Stimulated activated CD8-positive, alpha-beta memory T cell treated with anti-CD3 and anti-CD28 coated beads, Interleukin-15, amount 100 ng/mL, for 1 hour (primary cell): ENCODE data around the gene OST4.

Experiments
- DNase-seq: peaks from one replicate; pipeline ENCODE4 v3.0.0-alpha.2; 2020; ENCODE audit warnings: low read depth

OST4 gene

DNA sequence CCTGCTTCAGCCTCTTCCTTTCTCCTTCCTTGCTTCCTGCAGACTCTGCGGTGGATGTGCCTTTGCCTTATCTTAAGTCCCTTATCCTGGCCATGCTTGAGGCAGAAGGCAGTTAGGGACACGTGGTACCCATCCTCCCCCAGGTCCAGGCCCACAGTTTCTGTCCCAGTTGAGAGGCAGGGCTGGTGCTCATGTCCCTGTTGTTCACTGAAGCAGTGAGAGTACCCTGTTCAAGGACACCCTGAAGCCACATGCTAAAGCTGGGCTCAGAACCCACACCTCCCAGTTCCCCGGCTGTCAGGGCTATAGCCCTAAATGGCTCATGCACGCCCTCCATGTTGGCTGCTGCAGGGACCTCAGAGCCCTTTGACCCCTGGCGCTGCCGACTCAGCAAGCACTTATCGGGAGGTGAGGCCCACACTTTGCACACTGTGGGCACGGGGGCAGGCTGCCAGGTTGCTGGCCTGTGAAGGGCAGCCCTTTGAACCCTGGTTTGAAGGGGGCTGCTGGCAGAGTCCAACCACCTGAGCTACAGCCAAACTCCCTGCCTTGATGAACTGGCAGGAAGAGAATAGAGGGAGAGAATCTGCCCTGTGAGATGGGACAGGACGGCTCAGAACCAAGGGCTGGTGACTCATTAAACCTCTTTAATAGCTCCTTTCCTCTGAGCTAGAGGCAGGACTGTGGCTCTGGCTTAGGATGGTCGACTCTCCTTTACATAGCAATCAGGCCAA is 21.4 kb upstream of the OST4 start:
- no peak for DNase-seq

DNA sequence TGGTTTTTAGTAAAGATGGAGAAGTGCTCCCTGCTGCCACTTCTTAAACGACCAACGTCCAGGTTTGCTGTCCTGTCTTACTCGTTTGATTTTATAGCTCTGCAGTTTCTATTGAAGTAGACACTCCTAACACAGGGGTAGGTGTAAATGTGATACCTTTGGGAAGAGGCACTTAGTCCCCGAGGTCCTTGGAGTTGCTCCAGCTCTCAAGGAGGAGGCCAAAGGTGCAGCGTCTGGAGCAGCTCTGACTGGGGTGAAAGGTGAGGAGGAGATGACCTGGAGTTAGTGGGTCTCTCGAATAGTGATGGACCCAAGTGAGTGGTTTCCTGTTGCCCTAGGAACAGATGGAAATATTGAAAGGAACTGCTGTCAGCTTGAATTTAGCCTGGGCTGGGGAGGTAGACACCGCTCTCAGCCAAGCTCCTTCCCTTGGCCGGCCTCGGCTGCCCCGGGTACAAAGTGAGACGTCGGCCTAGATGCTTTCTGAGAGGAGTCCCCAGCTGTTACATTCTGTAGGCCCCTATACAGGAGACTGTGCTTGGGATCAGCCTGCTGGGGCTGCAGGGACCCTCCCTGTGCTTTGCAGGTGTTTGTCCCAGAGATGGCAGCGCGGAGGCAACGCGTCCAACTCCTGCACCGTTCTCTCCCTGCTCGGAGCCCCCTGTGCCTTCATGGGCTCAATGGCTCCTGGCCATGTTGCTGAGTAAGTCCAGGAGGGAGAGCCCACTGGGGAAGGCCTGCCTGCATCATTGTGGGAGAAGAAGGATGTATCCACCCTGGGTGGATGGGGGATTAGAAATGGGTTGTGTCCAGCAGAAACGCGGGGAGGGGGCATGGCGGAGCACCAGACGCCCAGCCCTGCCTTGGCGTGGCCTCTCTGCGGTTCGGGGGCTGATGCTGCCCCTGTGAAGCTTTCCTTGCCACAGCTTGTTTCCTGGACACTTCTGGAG is 20.6 kb upstream of the OST4 start:
- DNase-seq, result no peak

DNA sequence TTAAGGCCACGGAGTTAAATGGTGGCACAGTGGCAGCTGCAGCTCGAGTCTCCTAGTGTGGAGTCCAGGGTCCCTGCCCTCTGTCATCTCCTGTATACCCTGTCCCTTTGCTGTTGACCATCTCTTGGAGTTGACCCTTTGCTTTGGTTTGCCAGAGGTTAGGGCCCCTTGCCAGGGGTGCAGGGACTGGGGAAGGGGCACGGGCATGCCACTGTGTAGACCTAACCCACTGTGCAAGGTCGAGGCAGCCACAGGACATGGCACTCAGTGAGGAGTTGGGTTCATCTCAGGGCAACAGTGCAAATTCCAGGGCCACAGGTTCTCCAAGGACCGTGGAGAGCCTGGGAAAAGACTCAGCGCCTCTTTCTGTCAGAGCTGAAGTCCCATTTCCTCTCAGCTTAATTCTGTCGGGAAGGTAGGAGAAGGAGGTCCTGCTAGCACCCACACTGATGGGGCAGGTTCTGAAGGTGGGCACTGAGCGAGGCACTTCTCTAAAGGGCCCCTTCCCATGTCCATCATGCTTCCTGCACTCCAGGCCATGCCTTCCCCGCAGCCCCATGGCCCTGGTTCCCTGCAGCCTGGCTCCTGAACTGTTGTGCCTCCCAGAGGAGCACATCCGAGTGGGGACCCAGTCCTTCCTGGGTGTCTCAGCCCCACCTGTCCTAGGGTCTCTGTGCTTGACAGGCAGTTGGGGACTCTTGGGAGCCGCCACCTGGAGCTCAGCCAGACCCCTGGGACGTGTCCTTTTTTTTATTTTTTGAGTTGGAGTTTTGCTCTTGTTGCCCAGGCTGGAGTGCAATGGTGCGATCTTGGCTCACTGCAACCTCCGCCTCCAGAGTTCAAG is 17.9 kb upstream of the OST4 start:
- DNase-seq, result no peak

DNA sequence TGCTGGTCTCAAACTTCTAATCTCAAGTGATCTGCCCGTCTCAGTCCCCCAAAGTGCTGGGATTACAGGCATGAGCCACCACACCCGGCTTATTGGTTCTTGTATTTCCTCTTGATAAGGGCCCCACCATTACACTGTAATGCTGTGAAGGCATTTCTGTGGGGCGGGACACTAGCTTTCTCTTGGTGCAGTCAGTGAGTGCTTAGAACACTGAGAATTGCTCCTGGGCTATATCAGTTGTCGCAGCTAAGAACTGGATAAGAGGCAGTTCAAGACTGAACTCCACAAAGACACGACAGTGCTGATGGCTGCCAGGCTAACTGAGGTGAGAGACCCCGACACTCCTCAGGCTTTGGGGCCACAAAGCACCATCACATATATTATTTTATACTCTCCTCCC is 17.2 kb upstream of the OST4 start:
- no peak for DNase-seq

DNA sequence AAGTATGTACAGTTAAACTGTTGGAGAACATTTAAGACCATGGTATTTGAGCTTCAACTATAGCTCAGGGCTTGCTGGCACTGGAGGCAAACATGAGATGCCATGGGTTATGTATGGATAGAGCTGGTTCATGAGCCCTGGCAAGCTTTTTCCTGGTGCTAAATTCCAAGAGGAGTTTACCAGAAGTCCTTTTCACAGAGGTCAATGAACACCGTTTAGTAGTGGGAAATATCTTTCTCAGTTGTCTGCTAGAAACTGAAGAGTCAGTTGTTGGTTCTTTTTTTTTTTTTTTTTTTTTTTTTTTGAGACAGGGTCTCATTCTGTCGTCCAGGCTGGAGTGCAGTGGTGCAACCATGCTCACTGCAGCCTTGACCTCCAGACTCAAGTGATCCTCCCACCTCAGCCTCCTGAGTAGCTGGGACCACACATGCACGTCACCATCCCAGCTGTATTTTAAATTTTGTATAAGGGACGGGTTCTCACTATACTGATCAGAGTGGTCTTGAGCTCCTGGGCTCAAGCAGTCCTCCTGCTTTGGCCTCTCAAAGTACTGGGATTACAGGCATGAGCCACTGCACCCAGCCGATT is 16.5 kb upstream of the OST4 start:
- no peak for DNase-seq

DNA sequence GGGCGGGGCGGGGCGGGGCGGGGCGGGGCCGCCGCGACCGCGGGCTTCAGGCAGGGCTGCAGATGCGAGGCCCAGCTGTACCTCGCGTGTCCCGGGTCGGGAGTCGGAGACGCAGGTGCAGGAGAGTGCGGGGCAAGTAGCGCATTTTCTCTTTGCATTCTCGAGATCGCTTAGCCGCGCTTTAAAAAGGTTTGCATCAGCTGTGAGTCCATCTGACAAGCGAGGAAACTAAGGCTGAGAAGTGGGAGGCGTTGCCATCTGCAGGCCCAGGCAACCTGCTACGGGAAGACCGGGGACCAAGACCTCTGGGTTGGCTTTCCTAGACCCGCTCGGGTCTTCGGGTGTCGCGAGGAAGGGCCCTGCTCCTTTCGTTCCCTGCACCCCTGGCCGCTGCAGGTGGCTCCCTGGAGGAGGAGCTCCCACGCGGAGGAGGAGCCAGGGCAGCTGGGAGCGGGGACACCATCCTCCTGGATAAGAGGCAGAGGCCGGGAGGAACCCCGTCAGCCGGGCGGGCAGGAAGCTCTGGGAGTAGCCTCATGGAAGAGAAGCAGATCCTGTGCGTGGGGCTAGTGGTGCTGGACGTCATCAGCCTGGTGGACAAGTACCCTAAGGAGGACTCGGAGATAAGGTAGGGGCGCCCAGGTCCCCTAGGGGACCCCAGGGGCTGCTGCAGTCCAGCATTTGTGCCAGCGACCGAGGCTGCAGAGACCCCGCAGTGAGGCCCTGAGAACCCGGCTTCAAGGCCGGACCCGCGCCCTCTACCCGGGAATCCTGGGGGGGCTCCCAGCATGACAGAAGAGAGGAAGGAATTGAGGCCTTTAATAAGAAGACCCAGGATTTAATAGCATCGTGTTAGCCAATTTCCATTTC is 15.5 kb upstream of the OST4 start, which contains the start of gene KHK:
Gene KHK (plus strand): TSS at position 49 of the 870 bp plus-strand sequence. CDS start 488 bp downstream, at position 537.
- DNase-seq, result no peak

DNA sequence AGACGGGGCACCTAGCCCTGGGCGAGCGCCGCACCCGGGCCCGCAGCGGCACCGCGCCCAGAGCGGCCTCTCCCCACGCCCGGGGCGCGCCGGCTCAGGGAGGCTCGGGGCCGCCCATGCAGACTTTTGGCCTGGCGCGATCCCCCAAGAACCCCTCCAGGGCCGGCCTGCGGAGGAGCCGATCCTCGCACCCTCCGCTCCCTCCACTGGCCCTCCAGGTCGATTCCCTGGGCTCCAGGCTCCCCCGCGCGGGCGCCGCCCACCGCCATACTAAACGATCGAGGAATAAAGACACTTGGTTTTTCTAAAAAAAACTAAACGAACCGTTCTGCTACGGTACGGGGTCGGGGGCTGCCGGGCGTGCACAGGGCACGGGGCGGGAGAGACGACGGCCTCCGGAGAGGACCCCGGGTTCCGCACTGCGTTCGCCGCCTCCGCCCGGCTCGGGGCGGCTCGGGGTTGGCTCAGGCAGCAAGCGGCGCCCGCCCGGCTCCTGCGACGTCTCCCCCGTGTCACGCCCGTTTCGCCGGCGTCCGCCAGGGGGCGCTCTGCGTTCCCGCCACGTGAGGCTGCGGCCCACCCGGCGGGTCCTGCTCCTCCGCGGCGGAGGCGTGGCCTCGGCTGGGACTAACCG is 14.8 kb upstream of the OST4 start:
- peak; percentile 89 for DNase-seq

DNA sequence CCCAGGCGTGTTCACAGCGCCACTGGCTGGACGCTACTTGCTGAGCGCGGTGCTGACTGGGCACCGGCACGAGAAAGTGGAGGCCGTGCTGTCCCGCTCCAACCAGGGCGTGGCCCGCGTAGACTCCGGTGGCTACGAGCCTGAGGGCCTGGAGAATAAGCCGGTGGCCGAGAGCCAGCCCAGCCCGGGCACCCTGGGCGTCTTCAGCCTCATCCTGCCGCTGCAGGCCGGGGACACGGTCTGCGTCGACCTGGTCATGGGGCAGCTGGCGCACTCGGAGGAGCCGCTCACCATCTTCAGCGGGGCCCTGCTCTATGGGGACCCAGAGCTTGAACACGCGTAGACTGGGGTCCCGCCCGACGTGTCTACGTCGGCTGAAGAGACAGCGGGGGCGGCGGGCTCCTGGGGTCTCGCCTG is 14.2 kb upstream of the OST4 start:
- DNase-seq, result no peak

DNA sequence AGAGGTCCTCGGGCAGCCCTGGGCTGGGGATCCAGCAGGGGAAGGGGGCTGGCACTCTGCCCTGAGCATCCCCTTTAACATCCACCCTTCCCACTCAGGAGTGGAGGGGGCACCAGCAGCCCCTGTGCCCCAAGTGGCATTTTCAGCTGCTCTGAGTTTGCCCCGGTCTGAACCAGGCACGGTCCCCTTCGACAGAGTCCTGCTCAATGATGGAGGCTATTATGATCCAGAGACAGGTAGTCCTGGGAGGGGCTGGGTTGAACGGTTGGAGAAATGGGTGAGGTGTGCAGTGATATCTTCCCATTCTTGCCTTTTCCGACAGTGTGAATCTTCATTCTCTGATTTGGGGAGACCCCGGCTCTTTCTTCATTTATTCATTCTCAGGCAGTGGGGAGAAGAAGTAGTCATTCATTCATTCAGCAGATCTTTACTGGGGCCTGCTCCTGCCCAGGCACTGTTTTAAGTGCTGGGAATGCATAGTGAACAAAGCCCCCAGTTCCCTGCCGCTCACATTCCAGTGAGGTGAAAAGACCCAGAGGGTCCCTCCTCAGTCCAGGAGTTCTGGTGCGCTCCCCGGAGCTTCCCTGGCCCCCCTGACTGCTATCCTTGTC is 13.7 kb upstream of the OST4 start:
- DNase-seq, result no peak

DNA sequence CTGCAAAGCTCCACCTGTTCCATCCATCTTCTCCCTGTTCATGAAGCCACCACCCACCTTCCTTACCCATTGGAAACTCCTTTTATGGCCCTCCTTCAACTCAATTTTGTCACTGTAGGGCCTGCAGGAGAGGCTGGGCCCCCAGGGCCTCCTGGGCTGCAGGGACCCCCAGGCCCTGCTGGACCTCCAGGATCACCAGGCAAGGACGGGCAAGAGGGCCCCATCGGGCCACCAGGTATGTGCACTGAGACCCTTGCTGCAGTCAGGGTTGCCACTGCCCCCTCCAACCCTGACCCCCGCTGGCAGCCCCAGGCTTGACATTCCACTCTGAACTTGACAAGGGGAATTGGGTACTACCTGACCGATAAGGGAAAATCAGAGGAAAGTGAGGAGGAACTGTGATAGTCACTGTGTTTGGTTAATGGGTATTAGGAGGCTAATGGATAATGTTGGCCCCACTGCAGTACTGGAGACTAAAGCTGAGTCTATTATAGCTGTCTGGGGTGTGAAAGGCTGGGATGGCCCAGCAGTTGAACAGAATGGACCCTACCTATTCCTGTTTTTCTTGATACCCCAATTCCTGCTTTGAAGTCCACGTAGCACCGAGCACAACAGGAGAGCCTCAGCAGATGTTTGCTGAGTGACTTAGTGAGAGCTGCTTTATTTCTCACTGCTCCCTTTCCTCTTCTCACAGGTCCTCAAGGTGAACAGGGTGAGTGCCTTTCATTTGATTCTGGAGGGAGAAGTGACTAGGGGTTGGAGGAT is 13.0 kb upstream of the OST4 start:
- DNase-seq, result no peak

DNA sequence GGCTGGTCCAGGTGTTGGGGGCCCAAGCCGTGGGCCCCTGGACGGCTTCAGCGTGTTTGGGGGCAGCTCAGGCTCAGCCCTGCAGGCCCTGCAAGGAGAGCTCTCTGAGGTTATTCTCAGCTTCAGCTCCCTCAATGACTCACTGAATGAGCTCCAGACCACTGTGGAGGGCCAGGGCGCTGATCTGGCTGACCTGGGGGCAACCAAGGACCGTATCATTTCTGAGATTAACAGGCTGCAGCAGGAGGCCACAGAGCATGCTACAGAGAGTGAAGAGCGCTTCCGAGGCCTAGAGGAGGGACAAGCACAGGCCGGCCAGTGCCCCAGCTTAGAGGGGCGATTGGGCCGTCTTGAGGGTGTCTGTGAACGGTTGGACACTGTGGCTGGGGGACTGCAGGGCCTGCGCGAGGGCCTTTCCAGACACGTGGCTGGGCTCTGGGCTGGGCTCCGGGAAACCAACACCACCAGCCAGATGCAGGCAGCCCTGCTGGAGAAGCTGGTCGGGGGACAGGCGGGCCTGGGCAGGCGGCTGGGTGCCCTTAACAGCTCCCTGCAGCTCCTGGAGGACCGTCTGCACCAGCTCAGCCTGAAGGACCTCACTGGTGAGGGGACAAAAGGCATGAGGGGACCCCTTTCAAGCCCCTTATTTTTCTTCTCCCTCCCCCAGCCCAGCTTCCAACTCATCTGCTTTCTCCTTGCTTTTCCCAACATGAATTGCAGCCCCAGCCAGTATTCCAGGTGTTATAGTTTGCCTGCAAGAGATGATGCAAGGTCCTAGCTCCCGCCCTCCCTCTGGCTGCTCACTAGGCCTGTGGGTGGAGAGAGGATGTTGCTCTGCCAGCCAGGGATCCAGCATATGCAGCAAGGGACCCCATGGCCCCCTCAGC is 12.2 kb upstream of the OST4 start:
- DNase-seq, result no peak

DNA sequence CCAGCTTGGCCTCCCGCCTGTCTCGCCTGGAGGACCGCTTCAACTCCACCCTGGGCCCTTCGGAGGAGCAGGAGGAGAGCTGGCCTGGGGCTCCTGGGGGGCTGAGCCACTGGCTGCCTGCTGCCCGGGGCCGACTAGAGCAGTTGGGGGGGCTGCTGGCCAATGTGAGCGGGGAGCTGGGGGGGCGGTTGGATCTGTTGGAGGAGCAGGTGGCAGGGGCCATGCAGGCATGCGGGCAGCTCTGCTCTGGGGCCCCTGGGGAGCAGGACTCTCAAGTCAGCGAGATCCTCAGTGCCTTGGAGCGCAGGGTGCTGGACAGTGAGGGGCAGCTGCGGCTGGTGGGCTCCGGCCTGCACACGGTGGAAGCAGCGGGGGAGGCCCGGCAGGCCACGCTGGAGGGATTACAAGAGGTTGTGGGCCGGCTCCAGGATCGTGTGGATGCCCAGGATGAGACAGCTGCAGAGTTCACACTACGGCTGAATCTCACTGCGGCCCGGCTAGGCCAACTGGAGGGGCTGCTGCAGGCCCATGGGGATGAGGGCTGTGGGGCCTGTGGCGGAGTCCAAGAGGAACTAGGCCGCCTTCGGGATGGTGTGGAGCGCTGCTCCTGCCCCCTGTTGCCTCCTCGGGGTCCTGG is 11.4 kb upstream of the OST4 start:
- no peak for DNase-seq

DNA sequence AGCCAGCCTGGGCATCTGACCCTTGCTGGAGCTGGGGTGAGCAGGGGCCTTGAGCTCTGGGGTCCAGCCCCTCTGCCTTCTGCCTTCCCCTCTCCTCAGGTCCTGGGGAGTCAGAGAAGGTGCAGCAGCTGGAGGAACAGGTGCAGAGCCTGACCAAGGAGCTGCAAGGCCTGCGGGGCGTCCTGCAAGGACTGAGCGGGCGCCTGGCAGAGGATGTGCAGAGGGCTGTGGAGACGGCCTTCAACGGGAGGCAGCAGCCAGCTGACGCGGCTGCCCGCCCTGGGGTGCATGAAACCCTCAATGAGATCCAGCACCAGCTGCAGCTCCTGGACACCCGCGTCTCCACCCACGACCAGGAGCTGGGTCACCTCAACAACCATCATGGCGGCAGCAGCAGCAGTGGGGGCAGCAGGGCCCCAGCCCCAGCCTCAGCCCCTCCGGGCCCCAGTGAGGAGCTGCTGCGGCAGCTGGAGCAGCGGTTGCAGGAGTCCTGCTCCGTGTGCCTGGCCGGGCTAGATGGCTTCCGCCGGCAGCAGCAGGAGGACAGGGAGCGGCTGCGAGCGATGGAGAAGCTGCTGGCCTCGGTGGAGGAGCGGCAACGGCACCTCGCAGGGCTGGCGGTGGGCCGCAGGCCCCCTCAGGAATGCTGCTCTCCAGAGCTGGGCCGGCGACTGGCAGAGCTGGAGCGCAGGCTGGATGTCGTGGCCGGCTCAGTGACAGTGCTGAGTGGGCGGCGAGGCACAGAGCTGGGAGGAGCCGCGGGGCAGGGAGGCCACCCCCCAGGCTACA is 10.7 kb upstream of the OST4 start:
- DNase-seq, result no peak

DNA sequence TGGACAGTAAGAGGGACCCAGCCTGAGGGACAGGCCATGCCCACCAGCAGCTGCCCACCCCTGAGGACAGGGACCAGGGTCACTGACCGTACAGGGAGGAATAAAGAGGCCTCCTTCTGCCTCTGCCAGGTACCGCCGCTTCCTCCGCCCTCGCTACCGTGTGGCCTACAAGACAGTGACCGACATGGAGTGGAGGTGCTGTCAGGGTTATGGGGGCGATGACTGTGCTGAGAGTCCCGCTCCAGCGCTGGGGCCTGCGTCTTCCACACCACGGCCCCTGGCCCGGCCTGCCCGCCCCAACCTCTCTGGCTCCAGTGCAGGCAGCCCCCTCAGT is 9.1 kb upstream of the OST4 start:
- no peak for DNase-seq

DNA sequence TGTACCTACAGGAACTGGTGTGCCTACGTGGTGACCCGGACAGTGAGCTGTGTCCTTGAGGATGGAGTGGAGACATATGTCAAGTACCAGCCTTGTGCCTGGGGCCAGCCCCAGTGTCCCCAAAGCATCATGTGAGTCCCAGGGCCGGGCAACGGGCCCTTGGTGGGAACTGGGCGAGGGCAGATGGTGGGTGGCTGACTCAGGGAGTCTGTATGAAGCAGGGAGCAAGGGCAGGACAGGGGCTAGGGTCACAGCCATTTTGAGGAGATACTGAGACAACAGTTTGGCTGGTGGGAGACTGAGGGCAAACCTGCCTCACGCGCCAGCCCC is 8.7 kb upstream of the OST4 start:
- no peak for DNase-seq

DNA sequence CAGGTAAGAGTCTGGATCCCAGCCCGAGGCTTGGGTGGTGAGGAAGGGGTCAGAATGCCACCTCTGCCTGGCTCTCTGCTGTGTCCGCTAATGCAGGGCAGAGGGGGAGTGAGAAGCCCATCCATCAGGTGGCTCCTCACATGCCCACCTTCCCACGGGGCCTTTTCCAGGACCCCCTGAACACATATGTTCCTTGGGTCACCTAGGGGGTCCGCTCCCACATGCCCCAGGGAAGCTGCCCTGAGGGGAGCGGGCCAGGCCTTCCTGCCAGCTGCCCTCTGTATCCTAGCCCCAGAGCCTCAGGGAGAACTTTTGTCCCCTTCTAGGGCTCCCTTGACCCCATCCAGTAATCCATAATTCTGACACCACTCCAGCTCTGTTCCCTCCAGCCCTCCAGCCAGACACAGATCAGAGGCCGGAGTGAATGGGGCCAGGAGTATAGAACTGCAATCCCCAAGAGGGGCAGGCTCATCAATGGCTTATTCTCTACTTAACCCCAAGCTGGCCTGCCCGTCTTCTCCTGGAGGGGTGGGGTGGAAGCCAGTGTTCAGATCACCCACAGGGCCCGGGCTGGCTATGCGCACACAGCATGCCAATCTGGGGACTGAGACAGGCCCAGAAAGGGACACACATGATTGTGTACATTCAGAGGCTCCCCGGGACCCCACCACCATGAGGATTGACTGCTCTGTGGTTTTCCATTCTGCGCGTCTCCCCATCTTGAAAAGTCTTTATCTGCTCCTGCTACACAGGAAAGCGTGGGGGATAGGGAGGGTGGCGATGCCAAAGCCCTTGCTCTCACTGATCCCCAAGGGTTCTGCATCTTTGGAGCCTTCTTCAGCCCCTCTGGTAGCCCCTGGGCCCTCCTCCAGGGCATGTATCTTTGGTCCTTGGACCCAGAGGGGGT is 8.0 kb upstream of the OST4 start:
- no peak for DNase-seq
